ENCODE results near the gene EMILIN1.
A peak's percentile ranks its signal among the peaks of the same experiment; 100 is the strongest.
"Not testable (repeated sequence)": the region's sequence is repeated elsewhere in the genome, so short reads cannot be mapped to it uniquely, and the experiment has no call there.

The EMILIN1 gene

GRCh38 chr2:27095745-27096651, 17.6 kb downstream of the EMILIN1 start:
- DNase-seq = peak; percentile 4

- no peak for DNase-seq
These were observed 18.4 kb downstream of the EMILIN1 start for GRCh38 chr2:27096748-27097297.

GRCh38 chr2:27097341-27097740, 18.9 kb downstream of the EMILIN1 start:
- no peak for DNase-seq

GRCh38 chr2:27099334-27099955, 21.0 kb downstream of the EMILIN1 start:
- DNase-seq = no peak

GRCh38 chr2:27100036-27100435, 21.6 kb downstream of the EMILIN1 start:
- no peak for DNase-seq

- DNase-seq = no peak
These were observed 23.9 kb downstream of the EMILIN1 start for GRCh38 chr2:27102329-27102728.

- no peak for DNase-seq
These were observed 27.6 kb downstream of the EMILIN1 start for GRCh38 chr2:27105981-27106380.

- DNase-seq = no peak
These were observed 29.8 kb downstream of the EMILIN1 start for GRCh38 chr2:27108221-27108620.

- no peak for DNase-seq
These were observed 30.7 kb downstream of the EMILIN1 start for GRCh38 chr2:27109083-27109482.

- not testable (repeated sequence) for DNase-seq
These were observed 32.4 kb downstream of the EMILIN1 start for GRCh38 chr2:27110603-27111352.

GRCh38 chr2:27111392-27112078, 33.1 kb downstream of the EMILIN1 start:
- DNase-seq = not testable (repeated sequence)

GRCh38 chr2:27115519-27115918, 37.1 kb downstream of the EMILIN1 start:
- no peak for DNase-seq

GRCh38 chr2:27117995-27118524, 39.6 kb downstream of the EMILIN1 start:
- no peak for DNase-seq

GRCh38 chr2:27118525-27119329, 40.3 kb downstream of the EMILIN1 start, which contains the start of gene CGREF1:
Gene CGREF1 (minus strand): TSS chr2:27119128. CDS start chr2:27104366, 14,762 bp downstream.
- DNase-seq = no peak

- DNase-seq = not testable (repeated sequence)
These were observed 40.9 kb downstream of the EMILIN1 start for GRCh38 chr2:27119330-27119670.

GRCh38 chr2:27121906-27122305, 43.5 kb downstream of the EMILIN1 start:
- DNase-seq = no peak

GRCh38 chr2:27122791-27123190, 44.4 kb downstream of the EMILIN1 start:
- no peak for DNase-seq

GRCh38 chr2:27123302-27124150, 45.1 kb downstream of the EMILIN1 start, which contains the start of gene ABHD1:
Gene ABHD1 (plus strand): TSS chr2:27123815. CDS start chr2:27123949, 134 bp downstream.
- DNase-seq = no peak

GRCh38 chr2:27125104-27125503, 46.7 kb downstream of the EMILIN1 start:
- DNase-seq = no peak

- DNase-seq = no peak
These were observed 47.9 kb downstream of the EMILIN1 start for GRCh38 chr2:27126252-27126710.

All from SHP77 treated with DMSO at 0.1 percent for 48 hours (cell line).